NCI-H1694 (cell line): ENCODE data around the gene TCP11.

Experiments used
- DNase-seq: peaks from one replicate; lab custom pipeline; 2025; lab: John Stamatoyannopoulos, UW

The TCP11 gene

GRCh38 chr6:35080821-35081425, 60.2 kb downstream of the TCP11 start:
- DNase-seq, result no peak

- DNase-seq, result no peak
Observed at GRCh38 chr6:35080016-35080680, 61.0 kb downstream of the TCP11 start.

- no peak for DNase-seq
Observed at GRCh38 chr6:35079311-35080000, 61.7 kb downstream of the TCP11 start.

GRCh38 chr6:35078896-35079295, 62.2 kb downstream of the TCP11 start:
- no peak for DNase-seq

DNA sequence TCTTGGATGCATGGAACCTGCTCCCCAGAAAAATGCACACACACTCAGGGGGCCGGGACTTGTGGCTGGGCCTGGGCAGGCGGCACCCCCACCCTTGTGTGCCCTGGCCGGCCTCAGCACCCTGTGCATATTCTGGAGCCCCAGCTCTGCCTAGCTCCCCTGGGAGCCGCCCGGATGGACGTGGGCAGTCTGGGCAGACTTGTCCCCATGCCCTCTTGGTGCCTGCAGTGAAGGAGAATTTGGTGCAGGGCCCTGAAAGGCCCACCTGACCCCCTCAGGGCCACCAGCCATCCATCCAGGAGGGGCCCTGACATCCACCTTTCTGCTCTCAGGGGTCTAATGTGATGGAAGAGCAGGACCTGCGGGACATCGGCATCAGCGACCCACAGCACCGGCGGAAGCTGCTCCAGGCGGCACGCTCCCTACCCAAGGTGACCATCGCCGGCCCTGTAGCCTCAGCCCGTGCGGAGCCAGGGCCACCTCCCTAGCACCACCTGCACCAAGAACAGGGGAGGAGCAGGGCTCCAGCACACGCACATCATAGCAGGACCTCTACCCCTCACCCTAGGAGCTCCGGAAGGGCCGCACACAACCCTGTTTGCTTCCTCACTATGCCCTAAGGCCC, 62.8 kb downstream of the TCP11 start:
- no peak for DNase-seq

DNA sequence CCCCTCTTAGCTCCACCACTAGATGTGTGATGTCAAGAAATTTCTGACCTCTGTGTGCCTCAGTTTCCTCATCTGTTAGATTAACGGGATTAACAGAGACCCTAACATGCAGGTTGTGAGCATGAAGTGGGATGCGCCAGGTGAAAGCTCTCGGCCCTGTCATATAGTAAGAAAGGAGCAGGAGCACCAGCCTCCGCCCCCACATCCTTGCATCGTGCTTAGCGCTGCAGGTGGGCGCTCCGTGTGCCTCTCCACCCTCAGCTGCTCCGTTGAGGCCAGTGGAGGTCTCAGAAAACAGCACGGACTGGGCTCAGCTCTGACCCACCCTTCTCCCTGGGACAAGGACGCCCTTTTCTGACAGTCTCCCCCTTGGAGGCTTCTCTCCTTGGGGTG, 63.4 kb downstream of the TCP11 start:
- no peak for DNase-seq

GRCh38 chr6:35076997-35077712, 64.0 kb downstream of the TCP11 start:
- DNase-seq, result no peak

GRCh38 chr6:35073766-35074471, 67.2 kb downstream of the TCP11 start:
- no peak for DNase-seq

- DNase-seq, result no peak
Observed at GRCh38 chr6:35073211-35073610, 67.9 kb downstream of the TCP11 start.

DNA sequence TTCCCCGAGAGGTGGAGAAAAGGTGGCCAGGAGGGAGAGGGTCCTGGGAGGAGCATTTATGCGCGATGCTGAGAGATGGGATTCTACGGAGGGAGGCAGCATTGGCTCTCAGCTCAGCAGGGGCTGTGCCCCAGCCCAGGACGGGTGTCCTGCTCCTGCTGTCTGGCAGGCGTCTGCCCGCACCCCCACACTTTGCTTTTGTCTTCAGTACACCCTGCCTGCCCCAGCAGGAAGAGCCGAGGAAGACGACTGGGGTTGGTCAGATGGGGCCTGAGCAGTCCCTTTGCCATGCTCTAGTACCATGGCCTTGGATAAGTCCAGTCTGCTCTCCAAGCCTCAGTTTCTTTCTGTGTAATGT, 68.5 kb downstream of the TCP11 start:
- DNase-seq, result no peak

- no peak for DNase-seq
Observed at GRCh38 chr6:35072051-35072697, 69.0 kb downstream of the TCP11 start.

GRCh38 chr6:35071347-35071994, 69.7 kb downstream of the TCP11 start:
- DNase-seq, result no peak

- no peak for DNase-seq
Observed at GRCh38 chr6:35070111-35070510, 71.0 kb downstream of the TCP11 start.

- no peak for DNase-seq
Observed at GRCh38 chr6:35069262-35069661, 71.9 kb downstream of the TCP11 start.

DNA sequence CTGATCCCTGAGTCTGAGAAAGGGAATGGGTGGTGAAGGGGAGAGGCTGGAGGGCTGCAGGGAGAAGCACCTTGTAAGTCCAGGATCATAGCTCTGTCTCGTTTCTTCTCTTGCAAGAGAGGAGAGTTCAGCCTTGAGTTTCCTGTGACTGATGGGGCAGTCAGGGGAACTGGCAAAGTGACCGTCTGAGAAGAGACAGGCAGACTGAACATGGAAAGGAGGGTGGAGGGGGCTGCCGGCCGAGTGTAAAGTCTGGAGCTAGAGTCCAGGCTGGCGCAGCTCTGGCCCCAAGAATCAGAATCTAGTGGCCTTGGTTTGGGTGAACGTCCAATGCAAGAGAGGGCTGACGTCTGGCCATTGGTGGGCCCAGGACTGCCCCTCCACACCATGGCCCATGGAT, 72.5 kb downstream of the TCP11 start:
- no peak for DNase-seq

GRCh38 chr6:35068206-35068605, 72.9 kb downstream of the TCP11 start:
- no peak for DNase-seq
